ENCODE measurements around the gene KDM7A. TPM values are rescaled to one million over a fixed set of nuclear protein-coding genes. Genes with fewer than 3 reads are reported as not detected.
A peak's percentile ranks its signal among the peaks of the same experiment; 100 is the strongest.

Gene KDM7A
- total and polyA plus RNA-seq, 10 of the 15 experiments (the other 5 are each of a cell fraction or from before 2014, with no cell fraction given), result 0.07 to 0.96 (median 0.74) TPM

- 0 out of 2 replicates have a peak, but pooled peaks have one; percentile 64 for TF ChIP-seq CHD2 (IDR thresholded peaks at IDR 0.05; ENCODE audit: borderline replicate concordance, low read depth, low read length)
- peak; percentile 83 for TF ChIP-seq PAX5 (IDR thresholded peaks at IDR 0.05; ENCODE audit: borderline replicate concordance, low read depth, low read length)
- no peak for TF ChIP-seq IRF5 (IDR thresholded peaks at IDR 0.05; ENCODE audit: borderline replicate concordance)
- TF ChIP-seq E2F4 (IDR thresholded peaks at IDR 0.05; ENCODE audit: low read depth, low read length), result no peak
- no peak for TF ChIP-seq NRF1 (conservative IDR thresholded peaks at IDR 0.05; ENCODE audit: low read depth, low read length)
- no peak for TF ChIP-seq CHD4 (IDR thresholded peaks at IDR 0.05)
- peak; percentile 70 to 75 for TF ChIP-seq BHLHE40 (IDR thresholded peaks at IDR 0.05; ENCODE audit: borderline replicate concordance in 1 of 2, low read depth in 2 of 2, low read length in 1 of 2)
- peak; percentile 58 for TF ChIP-seq MEF2B (IDR thresholded peaks at IDR 0.05; ENCODE audit: partially characterized antibody, poor library complexity, severe bottlenecking)
- TF ChIP-seq EP300 (IDR thresholded peaks at IDR 0.05; ENCODE audit: borderline replicate concordance in 1 of 2, control insufficient read depth in 1 of 2, low read depth in 2 of 2, low read length in 2 of 2), result peak; percentile 75 to 95; a peak in 3 of 4 replicates
- peak; percentile 71; the same call in 1 of the 2 replicates for TF ChIP-seq MEF2A (IDR thresholded peaks at IDR 0.05; ENCODE audit: insufficient read depth, low read depth, low read length)
- no peak for TF ChIP-seq BCLAF1 (IDR thresholded peaks at IDR 0.05)
- peak; percentile 93 for TF ChIP-seq RUNX3 (IDR thresholded peaks at IDR 0.05; ENCODE audit: low read length)
- TF ChIP-seq ASH2L (IDR thresholded peaks at IDR 0.05; ENCODE audit: borderline replicate concordance, low read depth), result no peak
- no peak for TF ChIP-seq ZNF622 (IDR thresholded peaks at IDR 0.05)
- no peak for TF ChIP-seq MTA3 (IDR thresholded peaks at IDR 0.05; ENCODE audit: borderline replicate concordance, low read length)
- TF ChIP-seq PRDM15 (CRISPR knock-in tag; IDR thresholded peaks at IDR 0.05), result no peak
- peak; percentile 79 for TF ChIP-seq IKZF1 (conservative IDR thresholded peaks at IDR 0.05)
These were observed 33.3 kb upstream of the KDM7A start (continued) for GRCh38 chr7:140209866-140210609.

Data from GM12878 (cell line).